HepG2 (cell line): Measurements from ENCODE around the gene NUBP2. TPM values are rescaled to one million over a fixed set of nuclear protein-coding genes. Genes with fewer than 3 reads are reported as not detected.

Experiments used
- CEBPB ChIP-seq: IDR thresholded peaks from 2 replicates; pipeline ENCODE4 v1.6.1; 2011; ENCODE audit warnings: low read depth, low read length, improper control_type of control experiment, borderline replicate concordance
- GLMP ChIP-seq: sonication (generic); formaldehyde crosslinking; IDR thresholded peaks from 2 replicates; pipeline ENCODE4 v1.9.0; 2021; ENCODE audit warnings: missing genetic modification reagents, mild to moderate bottlenecking, borderline replicate concordance
- GRHL1 ChIP-seq: sonication (generic); formaldehyde crosslinking; conservative IDR thresholded peaks from 2 replicates; pipeline ENCODE4 v1.8.0; 2022; ENCODE audit warnings: missing genetic modification reagents
- KIAA2018 ChIP-seq: sonication (generic); formaldehyde crosslinking; IDR thresholded peaks from 2 replicates; pipeline ENCODE4 v1.5.0; 2020; ENCODE audit warnings: mild to moderate bottlenecking, missing genetic modification reagents, borderline replicate concordance
- SIN3A ChIP-seq: IDR thresholded peaks from 2 replicates; pipeline ENCODE4 v1.6.1; 2011; ENCODE audit warnings: low read depth, mild to moderate bottlenecking, control low read depth, low read length, borderline replicate concordance
- TCF12 ChIP-seq, 2 experiments: fragments of 450-650 bp in 1 of 2; sonication (generic) in 1 of 2; formaldehyde crosslinking in 1 of 2; IDR thresholded peaks; 2 replicates each; pipeline versions ENCODE4 v1.6.1 to v1.8.0; 2017 to 2022; ENCODE audit warnings: antibody characterized with exemption in 1 of 2, mild to moderate bottlenecking in 1 of 2, missing genetic modification reagents in 1 of 2, moderate library complexity in 1 of 2
- TEAD3 ChIP-seq: optimal IDR thresholded peaks from 2 replicates; pipeline ENCODE3; 2016; ENCODE audit warnings: borderline replicate concordance
- ZNF180 ChIP-seq: sonication (generic); formaldehyde crosslinking; IDR thresholded peaks from 2 replicates; pipeline ENCODE4 v1.4.0; 2020; ENCODE audit warnings: low read depth, missing genetic modification reagents, borderline replicate concordance
- ZNF225 ChIP-seq: sonication (generic); formaldehyde crosslinking; IDR thresholded peaks from 2 replicates; pipeline ENCODE4 v1.4.0; 2020; ENCODE audit warnings: mild to moderate bottlenecking, missing genetic modification reagents
- ZNF234 ChIP-seq: sonication (generic); formaldehyde crosslinking; conservative IDR thresholded peaks from 2 replicates; pipeline ENCODE4 v1.5.1; 2020; ENCODE audit warnings: mild to moderate bottlenecking, missing genetic modification reagents
- ZNF326 ChIP-seq: sonication (generic); formaldehyde crosslinking; IDR thresholded peaks from 2 replicates; pipeline ENCODE4 v1.4.0; 2020; ENCODE audit warnings: missing genetic modification reagents, borderline replicate concordance
- ZNF329 ChIP-seq: sonication (generic); formaldehyde crosslinking; IDR thresholded peaks from 2 replicates; pipeline ENCODE4 v1.9.0; 2021; ENCODE audit warnings: low read depth, mild to moderate bottlenecking, missing genetic modification reagents
- ZNF749 ChIP-seq: sonication (generic); formaldehyde crosslinking; IDR thresholded peaks from 2 replicates; pipeline ENCODE4 v1.8.0; 2022; ENCODE audit warnings: mild to moderate bottlenecking, missing genetic modification reagents, moderate library complexity, borderline replicate concordance
- ZNF891 ChIP-seq: sonication (generic); formaldehyde crosslinking; IDR thresholded peaks from 2 replicates; pipeline ENCODE4 v1.5.0; 2020; ENCODE audit warnings: mild to moderate bottlenecking, missing genetic modification reagents
- polyA plus RNA-seq, 8 experiments: library from polyadenylated mRNA; depleted of rRNA in 3 of 8; stranded (reverse) in 7 of 8; unstranded in 1 of 8; fragments of >200 nt; fragmentation: Illumina TruSeq in 4 of 8; extraction: Trizol in 4 of 8; gene quantifications; 2 replicates each; pipeline versions ENCODE4 v1.2.1 to v1.2.3, GENCODE V29; 2011 to 2016; ENCODE audit warnings: low read depth in 4 of 8, missing spikeins in 1 of 8, mixed read lengths in 1 of 8; ENCODE audit not compliant: insufficient read depth in 1 of 8
- total RNA-seq, 5 experiments: library from RNA; depleted of rRNA; stranded (reverse); fragments of >200 nt; fragmentation: Illumina TruSeq; extraction: Trizol; gene quantifications; 2 replicates each; pipeline ENCODE4 v1.2.3, GENCODE V29; 2016; ENCODE audit warnings: low read depth in 1 of 5
- TF ChIP-seq, protein P1 (sequence below): sonication (generic); formaldehyde crosslinking; IDR thresholded peaks from 2 replicates; pipeline ENCODE4 v1.8.1; 2023; ENCODE audit warnings: mild to moderate bottlenecking, missing genetic modification reagents, borderline replicate concordance
- TF ChIP-seq, protein P2 (sequence below): sonication (generic); formaldehyde crosslinking; IDR thresholded peaks from 2 replicates; pipeline ENCODE4 v1.5.0; 2020; ENCODE audit warnings: mild to moderate bottlenecking, low read depth, missing genetic modification reagents, borderline replicate concordance

NUBP2 gene
- total and polyA plus RNA-seq, 2 of the 13 experiments (the other 11 are each of a cell fraction or from before 2014, with no cell fraction given) = 25.7 to 61.5 TPM

DNA sequence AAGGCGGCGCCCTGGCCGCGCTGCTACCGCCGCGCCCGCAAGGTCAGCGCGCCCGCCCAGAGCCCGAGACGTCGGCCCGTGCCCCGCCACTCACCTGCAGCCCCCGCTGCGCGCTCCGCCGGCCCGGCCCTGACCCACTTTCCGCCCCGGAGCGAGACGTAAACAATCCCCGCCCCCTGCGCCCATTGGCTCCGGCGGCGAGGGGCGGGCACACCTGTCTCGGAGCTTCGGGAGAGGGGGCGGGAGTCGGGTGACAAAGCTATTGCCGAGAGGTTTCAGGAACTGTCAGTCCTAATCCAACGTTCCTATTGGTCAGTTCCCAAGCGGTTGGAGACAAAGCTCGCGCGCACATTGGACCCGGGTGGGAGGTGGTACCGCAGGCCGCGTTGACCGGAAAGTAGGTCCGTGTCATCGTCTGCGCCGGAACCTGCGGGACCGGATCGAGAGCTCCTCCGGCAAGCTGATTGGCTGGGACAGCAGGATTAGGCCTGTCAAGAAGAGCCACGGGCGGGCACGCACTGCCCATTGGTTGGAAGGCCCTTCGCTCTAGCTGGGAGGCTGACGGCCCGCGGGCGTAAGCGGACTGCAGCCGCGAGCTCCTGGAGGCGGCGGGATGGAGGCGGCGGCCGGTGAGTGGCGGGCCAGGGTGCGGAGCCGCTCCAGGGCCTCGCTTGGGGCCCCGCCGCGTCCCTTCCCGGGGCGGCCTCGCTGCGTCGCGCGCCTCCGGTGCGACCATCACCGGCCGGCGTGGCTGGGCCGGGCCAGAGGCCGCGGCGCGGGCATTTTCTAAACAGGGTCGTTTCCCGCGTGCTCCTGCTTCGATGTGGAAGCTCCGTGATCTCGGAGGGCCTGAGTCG is at the start of gene NUBP2, which contains the start of gene SPSB3 (continued):
- TF ChIP-seq GLMP (CRISPR knock-in tag) (no peak), GRHL1 (CRISPR knock-in tag) (no peak), ZNF891 (CRISPR knock-in tag) (no peak), CEBPB (no peak), SIN3A (peak; percentile 81; the same call in 1 of the 2 replicates), ZNF180 (CRISPR knock-in tag) (no peak), TEAD3 (CRISPR knock-in tag) (peak; percentile 14), ZNF326 (CRISPR knock-in tag) (no peak), TCF12 (IDR thresholded peaks at IDR 0.05) (no peak), TCF12 (CRISPR knock-in tag; IDR thresholded peaks at IDR 0.05) (no peak), ZNF234 (CRISPR knock-in tag) (no peak), ZNF749 (CRISPR knock-in tag) (no peak), ZNF329 (no peak), KIAA2018 (no peak), ZNF225 (CRISPR knock-in tag) (no peak)
- TF ChIP-seq, protein P1, sequence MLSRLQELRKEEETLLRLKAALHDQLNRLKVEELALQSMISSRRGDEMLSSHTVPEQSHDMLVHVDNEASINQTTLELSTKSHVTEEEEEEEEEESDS (CRISPR knock-in tag) = no peak
- TF ChIP-seq, protein P2, sequence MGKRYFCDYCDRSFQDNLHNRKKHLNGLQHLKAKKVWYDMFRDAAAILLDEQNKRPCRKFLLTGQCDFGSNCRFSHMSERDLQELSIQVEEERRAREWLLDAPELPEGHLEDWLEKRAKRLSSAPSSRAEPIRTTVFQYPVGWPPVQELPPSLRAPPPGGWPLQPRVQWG = no peak
